ENCODE results near the gene MPZL1.

DNA sequence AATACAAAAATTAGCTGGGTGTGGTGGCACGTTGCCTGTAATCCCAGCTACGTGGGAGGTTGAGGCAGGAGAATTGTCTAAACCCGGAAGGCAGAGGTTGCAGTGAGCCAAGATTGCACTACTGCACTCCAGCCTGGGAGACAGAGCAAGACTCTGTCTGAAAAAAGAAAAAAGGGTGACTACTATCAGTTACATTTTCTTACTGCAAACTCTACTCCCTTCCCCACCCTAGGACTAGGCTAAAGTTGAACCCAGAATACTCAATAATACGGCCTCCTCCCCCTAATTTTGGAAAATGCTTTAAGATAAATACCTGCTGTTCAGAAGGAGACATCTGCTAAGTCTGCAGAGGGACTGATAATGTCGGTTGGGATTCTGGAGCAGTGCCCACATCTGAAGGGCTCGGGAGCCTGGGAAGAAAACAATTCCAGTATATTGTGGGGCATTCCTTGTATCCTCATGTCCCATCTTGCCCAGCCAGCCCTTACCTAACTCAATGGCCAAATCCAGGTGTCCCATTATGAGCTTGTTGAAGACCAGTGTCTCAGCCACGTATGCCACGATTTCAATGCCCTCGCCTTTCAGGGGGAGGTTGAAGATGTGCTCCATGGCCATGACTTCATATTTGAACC, 102.5 kb downstream of the MPZL1 start:
- TF ChIP-seq, protein P1, sequence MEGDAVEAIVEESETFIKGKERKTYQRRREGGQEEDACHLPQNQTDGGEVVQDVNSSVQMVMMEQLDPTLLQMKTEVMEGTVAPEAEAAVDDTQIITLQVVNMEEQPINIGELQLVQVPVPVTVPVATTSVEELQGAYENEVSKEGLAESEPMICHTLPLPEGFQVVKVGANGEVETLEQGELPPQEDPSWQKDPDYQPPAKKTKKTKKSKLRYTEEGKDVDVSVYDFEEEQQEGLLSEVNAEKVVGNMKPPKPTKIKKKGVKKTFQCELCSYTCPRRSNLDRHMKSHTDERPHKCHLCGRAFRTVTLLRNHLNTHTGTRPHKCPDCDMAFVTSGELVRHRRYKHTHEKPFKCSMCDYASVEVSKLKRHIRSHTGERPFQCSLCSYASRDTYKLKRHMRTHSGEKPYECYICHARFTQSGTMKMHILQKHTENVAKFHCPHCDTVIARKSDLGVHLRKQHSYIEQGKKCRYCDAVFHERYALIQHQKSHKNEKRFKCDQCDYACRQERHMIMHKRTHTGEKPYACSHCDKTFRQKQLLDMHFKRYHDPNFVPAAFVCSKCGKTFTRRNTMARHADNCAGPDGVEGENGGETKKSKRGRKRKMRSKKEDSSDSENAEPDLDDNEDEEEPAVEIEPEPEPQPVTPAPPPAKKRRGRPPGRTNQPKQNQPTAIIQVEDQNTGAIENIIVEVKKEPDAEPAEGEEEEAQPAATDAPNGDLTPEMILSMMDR (conservative IDR thresholded peaks at IDR 0.05; ENCODE audit: low read length): no peak
- no peak for TF ChIP-seq EZH2phosphoT487 (IDR thresholded peaks at IDR 0.05; ENCODE audit: borderline replicate concordance, low read depth, low read length)
